H9 (cell line): ENCODE measurements around the gene SEMA4D. TPM values are rescaled to one million over a fixed set of nuclear protein-coding genes. Genes with fewer than 3 reads are reported as not detected.

ENCODE experiments used
- DNase-seq: peaks from one replicate; pipeline ENCODE4 v3.0.0-alpha.2; 2017
- H2AFZ ChIP-seq: one replicate; pipeline ENCODE4 v1.6.1; 2013; ENCODE audit warnings: mild to moderate bottlenecking, low read length, control low read depth, moderate library complexity
- H2AK5ac ChIP-seq: 2 replicates; pipeline ENCODE4 v1.6.1; 2013; ENCODE audit warnings: low read length, control low read depth, mixed read lengths; ENCODE audit not compliant: insufficient read length
- H2BK120ac ChIP-seq: one replicate; pipeline ENCODE4 v1.6.1; 2013; ENCODE audit warnings: low read depth, mild to moderate bottlenecking, low read length, control low read depth, inconsistent platforms; ENCODE audit not compliant: poor library complexity, severe bottlenecking
- H2BK12ac ChIP-seq: 2 replicates; pipeline ENCODE4 v1.6.1; 2013; ENCODE audit warnings: low read length, control low read depth, mixed read lengths, low read depth; ENCODE audit not compliant: insufficient read length
- H2BK15ac ChIP-seq: 2 replicates; pipeline ENCODE4 v1.6.1; 2013; ENCODE audit warnings: low read depth, low read length, control low read depth
- H2BK20ac ChIP-seq: one replicate; pipeline ENCODE4 v1.6.1; 2013; ENCODE audit warnings: low read depth, mild to moderate bottlenecking, low read length, control low read depth, inconsistent platforms; ENCODE audit not compliant: poor library complexity, severe bottlenecking
- H2BK5ac ChIP-seq: 2 replicates; pipeline ENCODE4 v1.6.1; 2013; ENCODE audit warnings: low read length, control low read depth, mixed read lengths; ENCODE audit not compliant: insufficient read length
- H3K14ac ChIP-seq: 2 replicates; pipeline ENCODE4 v1.6.1; 2013; ENCODE audit warnings: low read length, control low read depth; ENCODE audit not compliant: insufficient read depth
- H3K18ac ChIP-seq: 2 replicates; pipeline ENCODE4 v1.6.1; 2013; ENCODE audit warnings: low read depth, mild to moderate bottlenecking, mixed read lengths, low read length, control low read depth; ENCODE audit not compliant: insufficient read length
- H3K23ac ChIP-seq: 2 replicates; pipeline ENCODE4 v1.6.1; 2013; ENCODE audit warnings: low read length, control low read depth, mixed read lengths, low read depth; ENCODE audit not compliant: insufficient read length
- H3K23me2 ChIP-seq: 2 replicates; pipeline ENCODE4 v1.6.1; 2013; ENCODE audit warnings: low read depth, mild to moderate bottlenecking, mixed read lengths, low read length, control low read depth; ENCODE audit not compliant: insufficient read length, poor library complexity, severe bottlenecking
- H3K27ac ChIP-seq: 2 replicates; pipeline ENCODE4 v1.5.1; 2013; ENCODE audit warnings: low read length, control low read depth, mixed read lengths, low read depth; ENCODE audit not compliant: insufficient read length
- H3K27me3 ChIP-seq: 2 replicates; pipeline ENCODE4 v1.6.1; 2013; ENCODE audit warnings: low read length, control low read depth, inconsistent platforms; ENCODE audit not compliant: insufficient read depth
- H3K4ac ChIP-seq: 2 replicates; pipeline ENCODE4 v1.6.1; 2013; ENCODE audit warnings: low read depth, mild to moderate bottlenecking, control low read depth, inconsistent platforms, low read length, moderate library complexity
- H3K4me1 ChIP-seq: 2 replicates; pipeline ENCODE4 v1.6.1; 2013; ENCODE audit warnings: low read length, control low read depth, inconsistent platforms; ENCODE audit not compliant: insufficient read depth
- H3K4me2 ChIP-seq: 2 replicates; pipeline ENCODE4 v1.6.1; 2013; ENCODE audit warnings: low read length, control low read depth, mixed read lengths; ENCODE audit not compliant: insufficient read length, insufficient read depth
- H3K56ac ChIP-seq: 2 replicates; pipeline ENCODE4 v1.6.1; 2013; ENCODE audit warnings: low read depth, mild to moderate bottlenecking, mixed read lengths, low read length, control low read depth; ENCODE audit not compliant: insufficient read length
- H3K79me1 ChIP-seq: 2 replicates; pipeline ENCODE4 v1.6.1; 2013; ENCODE audit warnings: low read depth, mild to moderate bottlenecking, moderate library complexity, low read length, control low read depth, inconsistent platforms; ENCODE audit not compliant: insufficient read depth, poor library complexity, severe bottlenecking
- H3K79me2 ChIP-seq: 2 replicates; pipeline ENCODE4 v1.6.1; 2013; ENCODE audit warnings: low read length, control low read depth, inconsistent platforms; ENCODE audit not compliant: insufficient read depth
- H3K9ac ChIP-seq: 2 replicates; pipeline ENCODE4 v1.6.1; 2013; ENCODE audit warnings: low read length, control low read depth, mixed read lengths; ENCODE audit not compliant: insufficient read length; ENCODE audit errors: extremely low read depth
- H3K9me3 ChIP-seq: one replicate; pipeline ENCODE4 v1.6.1; 2013; ENCODE audit warnings: low read depth, low read length, inconsistent platforms; ENCODE audit not compliant: control insufficient read depth
- H3T11ph ChIP-seq: one replicate; pipeline ENCODE4 v1.6.1; 2013; ENCODE audit warnings: mild to moderate bottlenecking, low read length, control low read depth, inconsistent platforms
- H4K20me1 ChIP-seq: one replicate; pipeline ENCODE4 v1.6.1; 2013; ENCODE audit not compliant: control insufficient read depth, insufficient read length, insufficient read depth
- H4K5ac ChIP-seq: 2 replicates; pipeline ENCODE4 v1.6.1; 2013; ENCODE audit warnings: low read depth, mild to moderate bottlenecking, mixed read lengths, low read length, control low read depth; ENCODE audit not compliant: insufficient read length
- H4K8ac ChIP-seq: replicated peaks from 2 replicates; pipeline ENCODE4 v1.6.1; 2013; ENCODE audit warnings: low read length, control low read depth, mixed read lengths, low read depth; ENCODE audit not compliant: insufficient read length
- H4K91ac ChIP-seq: 2 replicates; pipeline ENCODE4 v1.6.1; 2013; ENCODE audit warnings: low read depth, mild to moderate bottlenecking, moderate library complexity, mixed read lengths, low read length, control low read depth; ENCODE audit not compliant: insufficient read length
- H3K27ac Mint-ChIP-seq, 3 experiments: 2 replicates in 2 of 3; 3 replicates in 1 of 3; pipeline ENCODE4 v1.8.0; 2020 to 2021; ENCODE audit warnings: mixed read lengths in 3 of 3, mild to moderate bottlenecking in 1 of 3, moderate library complexity in 1 of 3
- H3K27me3 Mint-ChIP-seq: 2 replicates; pipeline ENCODE4 v1.8.0; 2021; ENCODE audit warnings: low read depth, mild to moderate bottlenecking, moderate library complexity, mixed read lengths
- H3K36me3 Mint-ChIP-seq, 3 experiments: 2 replicates in 2 of 3; 3 replicates in 1 of 3; pipeline ENCODE4 v1.8.0; 2020 to 2021; ENCODE audit warnings: low read depth in 3 of 3, mixed read lengths in 3 of 3; ENCODE audit not compliant: insufficient read depth in 1 of 3
- H3K4me1 Mint-ChIP-seq, 2 experiments: 2 replicates each; pipeline ENCODE4 v1.8.0; 2020; ENCODE audit warnings: mixed read lengths in 2 of 2
- H3K4me3 Mint-ChIP-seq, 2 experiments: 2 replicates in 1 of 2; 3 replicates in 1 of 2; pipeline ENCODE4 v1.8.0; 2020 to 2021; ENCODE audit warnings: mild to moderate bottlenecking in 2 of 2, mixed read lengths in 2 of 2, moderate library complexity in 1 of 2
- H3K9me3 Mint-ChIP-seq, 2 experiments: 2 replicates in 1 of 2; 3 replicates in 1 of 2; pipeline ENCODE4 v1.8.0; 2020; ENCODE audit warnings: mild to moderate bottlenecking in 2 of 2, mixed read lengths in 2 of 2, moderate library complexity in 1 of 2
- CTCF ChIP-seq: fragments of 200-600 bp; sonication (generic); conservative IDR thresholded peaks from 3 replicates; pipeline ENCODE4 v1.8.0; 2021; ENCODE audit warnings: antibody characterized with exemption, mild to moderate bottlenecking
- WGBS: extraction: QIAGEN DNeasy Blood & Tissue Kit; methylation state at CpG from one replicate; pipeline ENCODE4 v1.1.7; 2013; ENCODE audit warnings: missing lambda C conversion rate, low lambda C conversion rate, mixed read lengths; ENCODE audit not compliant: insufficient read length; ENCODE audit errors: extremely low coverage; 5-methylcytosine and 5-hydroxymethylcytosine counted together
- total RNA-seq: library from RNA; stranded (reverse); gene quantifications from 2 replicates; pipeline ENCODE4 v1.2.1, GENCODE V29; 2021

SEMA4D gene
- total RNA-seq, 1 experiment from 2014 or later = 47.2 TPM

- Histone ChIP-seq H3K23me2 (peaks cover 10% of the 10 kb centered on the region), H2BK15ac (no peak overlapping the region), H4K5ac (no peak overlapping the region), H4K20me1 (no peaks in the 10 kb centered on the region), H3K27ac (no peak overlapping the region), H4K91ac (no peak overlapping the region), H3K4me1 (peaks cover 20% of the 10 kb centered on the region), H3K9me3 (no peaks in the 10 kb centered on the region), H3K14ac (peak overlapping the region; percentile 10; the same call in 1 of the 2 replicates), H3K23ac (no peak overlapping the region), H2BK12ac (no peak overlapping the region), H3K9ac (no peak overlapping the region), H3K56ac (no peak overlapping the region), H2AK5ac (no peak overlapping the region), H3T11ph (no peak overlapping the region), H2BK20ac (no peak overlapping the region), H2BK120ac (no peak overlapping the region), H4K8ac (no peak overlapping the region), H3K79me2 (peaks cover 43% of the 10 kb centered on the region; the same call in 1 of the 2 replicates), H3K4me2 (no peak overlapping the region), H3K18ac (peak overlapping the region; percentile 44), H2AFZ (no peak overlapping the region), H3K4ac (no peak overlapping the region), H3K79me1 (peaks cover 18% of the 10 kb centered on the region), H2BK5ac (no peak overlapping the region), H3K27me3 (no peaks in the 10 kb centered on the region)
- no peaks in the 10 kb centered on the region for H3K9me3 Mint-ChIP-seq
- H3K4me1 Mint-ChIP-seq = peaks cover 76 to 81% of the 10 kb centered on the region in 2 experiments
- H3K36me3 Mint-ChIP-seq = peaks cover 0 to 5% (median 0%) of the 10 kb centered on the region in 3 experiments; a peak in 4 of 7 replicates
- DNase-seq = no peak
- H3K27ac Mint-ChIP-seq = peak overlapping the region; percentile 2 to 78 (median 3); a peak in 5 of 7 replicates
- no peak for TF ChIP-seq CTCF
- no peak overlapping the region for H3K4me3 Mint-ChIP-seq
- no CpG with 5 or more reads among the region's 6 CpGs for WGBS
- no peaks in the 10 kb centered on the region for H3K27me3 Mint-ChIP-seq
Observed at GRCh38 chr9:89493181-89493580, 4.7 kb downstream of the SEMA4D start.
